ENCODE measurements around the gene KRR1.

GRCh38 chr12:75452675-75453330, 58.6 kb downstream of the KRR1 start:
- TF ChIP-seq CTCF (conservative IDR thresholded peaks at IDR 0.05) = no peak
- no peak for TF ChIP-seq ZFX (IDR thresholded peaks at IDR 0.05)

Data from C4-2B (cell line).